CD4-positive, alpha-beta T cell treated with Interferon alpha-2 for 1 hour (primary cell): ENCODE measurements around the gene CYTH4.
"Not testable (repeated sequence)": the region's sequence is repeated elsewhere in the genome, so short reads cannot be mapped to it uniquely, and the experiment has no call there.

Experiments
- DNase-seq, 2 donors: peaks; one replicate each; pipeline ENCODE4 v3.0.0-alpha.2; 2020 to 2022

The CYTH4 gene

DNA sequence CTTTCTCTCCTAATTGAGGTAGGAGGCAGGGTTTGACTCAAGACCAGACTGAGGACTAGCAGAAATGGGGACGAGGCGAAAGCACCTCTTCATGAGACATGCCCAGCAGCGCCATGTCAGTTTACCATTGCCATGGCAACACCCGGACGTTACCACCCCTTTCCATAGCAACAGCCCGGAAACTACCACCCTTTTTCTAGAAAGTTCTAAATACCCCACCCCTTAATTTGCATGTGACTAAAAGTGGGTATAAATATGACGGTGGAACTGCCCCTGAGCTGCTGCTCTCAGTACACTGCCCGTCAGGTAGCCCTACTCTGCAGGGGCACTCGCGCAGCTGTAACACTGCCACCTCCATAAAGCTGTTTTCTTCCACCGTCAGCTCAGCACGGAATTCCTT, 32.3 kb upstream of the CYTH4 start:
- no peak for DNase-seq

DNA sequence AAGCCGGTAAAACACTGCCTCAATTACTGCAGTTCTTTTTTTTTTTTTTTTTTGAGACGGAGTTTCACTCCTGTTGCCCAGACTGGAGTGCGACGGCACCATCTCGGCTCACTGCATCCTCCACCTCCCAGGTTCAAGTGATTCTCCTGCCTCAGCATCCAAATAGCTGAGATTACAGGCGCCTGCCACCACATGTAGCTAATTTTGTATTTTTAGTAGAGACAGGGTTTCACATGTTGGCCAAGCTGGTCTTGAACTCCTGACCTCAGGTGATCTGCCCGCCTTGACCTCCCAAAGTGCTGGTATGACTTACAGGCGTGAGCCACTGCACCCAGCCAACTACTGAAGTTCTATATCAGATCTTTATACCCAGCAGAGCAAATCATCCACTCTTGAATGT, 30.5 kb upstream of the CYTH4 start:
- DNase-seq, result not testable (repeated sequence)

GRCh38 chr22:37253126-37253660, 29.1 kb upstream of the CYTH4 start:
- DNase-seq, result no peak

DNA sequence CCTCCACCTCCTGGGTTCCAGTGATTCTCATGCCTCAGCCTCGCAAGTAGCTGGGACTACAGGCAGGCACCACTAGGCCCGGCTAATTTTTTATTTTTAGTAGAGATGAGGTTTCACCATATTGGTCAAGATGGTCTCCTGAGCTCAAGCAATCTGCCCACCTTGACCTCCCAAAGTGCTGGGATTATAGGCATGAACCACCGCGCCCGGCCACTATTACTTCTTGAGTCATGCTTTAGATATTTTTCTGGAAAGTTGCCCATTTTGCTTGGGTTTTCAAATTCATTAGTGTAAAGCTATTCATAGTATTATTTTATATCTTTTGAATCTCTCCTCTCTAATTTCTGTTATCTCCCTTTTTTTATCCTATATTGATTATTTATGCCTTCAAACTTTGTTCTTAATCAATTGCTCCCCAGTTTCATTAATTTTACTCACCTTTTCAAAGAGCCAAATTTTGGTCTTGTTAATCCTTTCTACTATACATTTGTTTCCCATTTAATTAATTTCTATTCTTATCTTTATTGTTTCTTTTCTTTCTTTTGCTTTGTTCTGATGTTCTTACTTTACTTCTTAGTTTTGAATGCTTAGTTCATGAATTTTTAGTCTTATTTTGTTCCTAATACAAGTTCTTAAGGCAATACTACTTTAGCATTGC, 28.0 kb upstream of the CYTH4 start:
- DNase-seq, result no peak

DNA sequence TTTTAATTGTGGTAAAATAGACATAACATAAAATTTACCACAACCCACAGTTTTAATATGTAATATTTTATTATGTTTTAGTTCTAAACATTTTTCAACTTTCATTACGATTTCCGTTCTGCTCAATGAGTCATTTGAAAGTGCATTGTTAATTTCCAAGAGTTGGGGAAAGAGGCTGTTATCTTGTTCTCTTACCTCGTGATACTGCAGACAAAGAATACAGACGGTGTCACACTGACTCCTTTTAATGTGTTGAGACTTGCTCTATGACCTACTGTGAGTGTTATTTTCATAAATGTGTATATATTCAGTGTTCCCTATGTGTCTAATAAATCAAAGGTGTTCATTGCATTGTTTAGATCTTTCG, 27.5 kb upstream of the CYTH4 start:
- DNase-seq, result no peak

- no peak for DNase-seq
These were observed 26.7 kb upstream of the CYTH4 start for GRCh38 chr22:37255558-37256006.

DNA sequence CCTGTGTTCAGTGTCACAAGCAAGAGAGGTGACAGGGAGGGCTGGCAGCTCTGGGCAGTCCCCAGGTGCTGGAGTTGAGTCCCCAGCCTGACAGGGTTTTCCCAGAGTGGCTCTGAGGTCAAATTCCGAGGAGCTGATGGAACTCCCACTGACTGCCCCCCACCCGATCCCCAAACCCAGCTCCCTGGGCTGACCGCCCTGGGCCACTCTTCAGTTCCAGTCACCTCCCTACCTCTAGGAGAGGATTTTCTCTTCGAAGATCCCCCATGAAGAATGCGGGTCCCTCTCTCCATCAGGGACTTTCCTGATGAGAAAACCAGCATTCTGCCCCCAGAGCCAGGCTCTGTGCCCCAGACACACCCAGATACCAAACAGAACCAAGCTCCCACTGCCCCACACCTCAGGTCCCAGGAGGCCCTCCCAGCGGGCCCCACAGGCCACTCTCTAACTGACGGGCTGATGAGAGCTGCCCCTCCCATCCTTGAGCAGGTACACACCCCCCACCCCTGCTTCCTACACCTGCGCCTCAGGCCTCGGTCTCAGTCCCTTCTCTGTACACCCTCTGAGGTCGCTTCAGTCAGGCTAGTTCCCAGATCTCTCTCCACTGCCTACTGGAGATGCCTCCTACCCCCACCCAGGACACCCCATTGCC, 26.1 kb upstream of the CYTH4 start:
- no peak for DNase-seq

- DNase-seq, result no peak
These were observed 24.1 kb upstream of the CYTH4 start for GRCh38 chr22:37258005-37258752.

- no peak for DNase-seq
These were observed 23.4 kb upstream of the CYTH4 start for GRCh38 chr22:37258753-37259401.

DNA sequence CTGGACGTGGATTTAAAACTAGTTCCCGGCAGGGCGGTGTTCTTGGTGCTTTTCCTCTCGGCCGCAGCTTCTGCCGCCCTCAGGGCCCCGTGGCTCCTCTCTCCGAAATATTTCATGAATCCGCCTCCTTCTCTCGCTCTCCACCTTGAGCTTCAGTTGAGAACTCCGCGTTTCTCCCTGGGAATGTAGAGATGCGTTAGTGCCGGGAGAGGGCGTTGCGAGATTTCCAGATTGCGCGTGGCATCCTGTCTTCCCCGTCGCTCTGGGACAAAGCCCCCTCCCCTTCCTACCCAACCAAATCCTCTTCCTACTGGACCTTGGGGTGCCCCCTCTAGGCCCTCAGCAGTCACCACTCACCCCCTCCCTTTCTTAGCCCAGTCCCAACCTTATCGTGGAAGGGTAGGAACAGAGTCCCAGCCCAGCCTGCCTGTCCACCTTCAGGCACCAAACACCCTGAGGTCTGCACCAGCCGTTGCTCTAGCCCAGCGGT, 22.7 kb upstream of the CYTH4 start:
- peak; percentile 34 to 37 for DNase-seq

GRCh38 chr22:37260155-37260795, 22.0 kb upstream of the CYTH4 start:
- DNase-seq, result no peak

- DNase-seq, result peak; percentile 68 to 78
These were observed 21.4 kb upstream of the CYTH4 start for GRCh38 chr22:37260901-37261336.

GRCh38 chr22:37262346-37262745, 20.0 kb upstream of the CYTH4 start:
- DNase-seq, result no peak

DNA sequence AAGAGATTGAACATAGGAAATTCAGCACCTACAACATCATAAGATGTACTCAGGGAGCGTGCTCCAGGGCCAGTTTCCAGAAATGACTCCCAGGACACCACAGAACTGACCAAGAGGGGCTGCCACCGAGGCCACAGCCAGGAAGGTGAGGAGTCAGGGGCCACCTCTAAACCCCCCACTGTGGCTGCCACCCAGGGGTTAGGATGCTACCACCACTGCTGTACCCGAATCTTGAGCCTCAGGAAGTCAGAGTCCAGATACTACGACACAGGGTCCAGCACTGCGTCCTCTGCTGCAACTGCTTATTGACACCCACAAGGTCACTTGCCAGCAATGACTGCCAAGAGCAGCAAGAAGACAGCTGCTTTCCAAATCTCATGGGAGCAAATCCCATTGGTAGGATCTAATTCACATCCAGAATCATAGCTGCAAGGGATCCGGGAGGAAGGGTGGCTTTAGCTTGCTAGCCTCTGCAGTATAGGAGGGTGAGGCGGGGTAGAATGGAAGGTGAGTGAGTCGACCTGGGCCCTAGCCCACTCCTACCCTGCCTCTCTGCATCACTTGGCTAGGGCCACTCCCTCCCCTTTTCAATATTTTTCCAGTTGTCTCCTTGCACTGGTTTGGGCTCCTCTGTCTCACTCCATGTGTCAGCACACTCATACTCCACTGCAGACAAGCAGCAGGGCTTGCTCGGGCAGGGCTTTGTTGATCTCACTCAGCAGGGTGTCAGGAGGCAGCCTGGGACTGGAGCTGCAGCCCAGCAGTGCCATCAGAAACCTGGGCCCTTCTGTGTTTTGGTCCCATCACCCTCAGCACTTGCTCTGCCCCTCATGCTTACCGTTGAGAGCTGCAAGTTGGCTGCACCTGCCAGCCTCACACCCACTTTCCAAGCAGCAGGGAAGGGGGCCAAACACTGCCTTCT, 18.1 kb upstream of the CYTH4 start:
- DNase-seq, result no peak

GRCh38 chr22:37266581-37267134, 15.7 kb upstream of the CYTH4 start:
- DNase-seq, result no peak

GRCh38 chr22:37267135-37267587, 15.1 kb upstream of the CYTH4 start:
- DNase-seq, result peak; percentile 71 to 78

GRCh38 chr22:37267661-37268413, 14.5 kb upstream of the CYTH4 start:
- no peak for DNase-seq

GRCh38 chr22:37269936-37270678, 12.2 kb upstream of the CYTH4 start:
- peak in 1 of 2 donors; percentile 26 for DNase-seq

GRCh38 chr22:37270928-37271650, 11.2 kb upstream of the CYTH4 start:
- peak in 1 of 2 donors; percentile 63 for DNase-seq
